A549 (cell line): ENCODE data around the gene GGA2. TPM values are rescaled to one million over a fixed set of nuclear protein-coding genes. Genes with fewer than 3 reads are reported as not detected.
"Not testable (repeated sequence)": the region's sequence is repeated elsewhere in the genome, so short reads cannot be mapped to it uniquely, and the experiment has no call there.

Experiments
- ATAC-seq, 2 experiments: fragments of 200-7000 bp in 1 of 2; fragments of >200 bp in 1 of 2; cut with Nextera tagmentation in 1 of 2; cut with Tn5 transposase in 1 of 2; 3 replicates each; pipeline versions ENCODE4 v1.8.0 to v1.9.1; 2018 to 2020; ENCODE audit warnings: mild to moderate bottlenecking in 1 of 2, moderate library complexity in 1 of 2
- CTCF ChIA-PET: fragments of 300-600 bp; sonication (Branson Sonifier 250); formaldehyde crosslinking; extraction: SDS; loops from one replicate; lab custom pipeline; 2021; ENCODE audit warnings: antibody characterized with exemption, inconsistent platforms; lab: Yijun Ruan, JAX
- POLR2A ChIA-PET: fragments of 350-600 bp; formaldehyde crosslinking; extraction: SDS; loops from one replicate; lab custom pipeline; 2021; ENCODE audit warnings: antibody characterized with exemption, inconsistent platforms; lab: Yijun Ruan, JAX
- DNase-seq, 2 experiments: peaks; one replicate each; pipeline versions ENCODE4 v3.0.0 to v3.0.0-alpha.2; 2011 to 2016; ENCODE audit warnings: low read depth in 1 of 2, low spot score in 1 of 2
- FAIRE-seq: peaks from 2 replicates; lab custom pipeline; 2011; peaks lifted over from hg19 to GRCh38; lab: Jason Lieb, UNC
- H3K27ac ChIP-seq, 2 experiments: fragments of >200 bp; sonication (Bioruptor Twin); formaldehyde crosslinking; 3 replicates each; pipeline ENCODE4 v1.5.1; 2016 to 2017
- H3K4me1 ChIP-seq: fragments of >200 bp; sonication (Bioruptor Twin); formaldehyde crosslinking; 3 replicates; pipeline ENCODE4 v1.6.1; 2016
- H3K4me2 ChIP-seq: fragments of >200 bp; sonication (Bioruptor Twin); formaldehyde crosslinking; 3 replicates; pipeline ENCODE4 v1.6.1; 2016
- H3K4me3 ChIP-seq: fragments of >200 bp; sonication (Bioruptor Twin); formaldehyde crosslinking; 3 replicates; pipeline ENCODE4 v1.5.1; 2016
- H3K9me3 ChIP-seq: fragments of >200 bp; sonication (Bioruptor Twin); formaldehyde crosslinking; 3 replicates; pipeline ENCODE4 v1.6.1; 2016
- BHLHE40 ChIP-seq: IDR thresholded peaks from 2 replicates; pipeline ENCODE4 v1.6.1; 2012; ENCODE audit warnings: low read depth, low read length, inconsistent platforms
- CHD4 ChIP-seq: fragments of 200-600 bp; sonication (generic); IDR thresholded peaks from 2 replicates; pipeline ENCODE4 v1.6.1; 2016; ENCODE audit warnings: antibody characterized with exemption, mild to moderate bottlenecking, borderline replicate concordance
- CTCF ChIP-seq: fragments of >200 bp; sonication (Bioruptor Twin); formaldehyde crosslinking; IDR thresholded peaks from 3 replicates; pipeline ENCODE4 v1.5.1; 2016
- E2F6 ChIP-seq: IDR thresholded peaks from 2 replicates; pipeline ENCODE4 v1.6.1; 2012; ENCODE audit warnings: low read depth, borderline replicate concordance
- EP300 ChIP-seq, 2 experiments: fragments of >200 bp; sonication (Bioruptor Twin); formaldehyde crosslinking; IDR thresholded peaks; 2 replicates in 1 of 2; 3 replicates in 1 of 2; pipeline ENCODE4 v1.6.1; 2016 to 2017
- FOSB ChIP-seq: fragments of 250-450 bp; sonication (Bioruptor Pico); IDR thresholded peaks from 2 replicates; pipeline ENCODE4 v1.5.0; 2020; ENCODE audit warnings: mild to moderate bottlenecking, moderate library complexity
- FOXS1 ChIP-seq: fragments of 250-450 bp; sonication (Bioruptor Pico); IDR thresholded peaks from 2 replicates; pipeline ENCODE4 v1.5.0; 2020; ENCODE audit warnings: mild to moderate bottlenecking, moderate library complexity
- GATA3 ChIP-seq: IDR thresholded peaks from 2 replicates; pipeline ENCODE4 v1.6.1; 2012; ENCODE audit warnings: borderline replicate concordance
- HDAC2 ChIP-seq: fragments of 200-600 bp; sonication (generic); IDR thresholded peaks from 2 replicates; pipeline ENCODE4 v1.6.1; 2016
- HES2 ChIP-seq: fragments of >200 bp; sonication (Bioruptor Twin); formaldehyde crosslinking; IDR thresholded peaks from 2 replicates; pipeline ENCODE4 v1.6.1; 2016
- HOXB13 ChIP-seq: fragments of 250-450 bp; sonication (Bioruptor Pico); IDR thresholded peaks from 2 replicates; pipeline ENCODE4 v1.5.0; 2020; ENCODE audit warnings: low read depth, mild to moderate bottlenecking, moderate library complexity
- HOXB5 ChIP-seq: fragments of 250-450 bp; sonication (Bioruptor Pico); IDR thresholded peaks from 2 replicates; pipeline ENCODE4 v1.5.0; 2020; ENCODE audit warnings: mild to moderate bottlenecking, moderate library complexity
- JUNB ChIP-seq: fragments of >200 bp; sonication (Bioruptor Twin); formaldehyde crosslinking; IDR thresholded peaks from 2 replicates; pipeline ENCODE4 v1.6.1; 2016
- KDM1A ChIP-seq: fragments of 200-600 bp; sonication (generic); IDR thresholded peaks from 2 replicates; pipeline ENCODE4 v1.6.1; 2016; ENCODE audit warnings: low read depth, mild to moderate bottlenecking
- KDM5A ChIP-seq: fragments of 200-600 bp; sonication (generic); IDR thresholded peaks from 2 replicates; pipeline ENCODE4 v1.6.1; 2016; ENCODE audit warnings: antibody characterized with exemption, mild to moderate bottlenecking
- MAZ ChIP-seq: fragments of 150-350 bp; IDR thresholded peaks from 2 replicates; pipeline ENCODE4 v1.6.1; 2014; ENCODE audit warnings: antibody characterized with exemption, low read depth, low read length, borderline replicate concordance
- NFE2L2 ChIP-seq: fragments of 150-350 bp; conservative IDR thresholded peaks from 2 replicates; pipeline ENCODE4 v1.6.1; 2014; ENCODE audit warnings: low read length
- NR3C1 ChIP-seq: fragments of >200 bp; sonication (Bioruptor Twin); formaldehyde crosslinking; IDR thresholded peaks from 3 replicates; pipeline ENCODE4 v1.6.1; 2017
- PHF8 ChIP-seq: fragments of 200-600 bp; sonication (generic); IDR thresholded peaks from 2 replicates; pipeline ENCODE4 v1.6.1; 2016; ENCODE audit warnings: low read depth, mild to moderate bottlenecking, antibody characterized with exemption, moderate library complexity, borderline replicate concordance
- POLR2AphosphoS2 ChIP-seq: conservative IDR thresholded peaks from 2 replicates; pipeline ENCODE4 v1.6.1; 2012; ENCODE audit warnings: low read length, improper control_type of control experiment, inconsistent platforms
- RAD21 ChIP-seq, 2 experiments: fragments of >200 bp in 1 of 2; sonication (Bioruptor Twin) in 1 of 2; formaldehyde crosslinking in 1 of 2; IDR thresholded peaks in 1 of 2; conservative IDR thresholded peaks in 1 of 2; 2 replicates in 1 of 2; 3 replicates in 1 of 2; pipeline ENCODE4 v1.6.1; 2012 to 2018; ENCODE audit warnings: inconsistent platforms in 1 of 2
- RARB ChIP-seq: fragments of 250-450 bp; sonication (Bioruptor Pico); IDR thresholded peaks from 2 replicates; pipeline ENCODE4 v1.8.0; 2021; ENCODE audit warnings: mild to moderate bottlenecking, moderate library complexity
- ZFP36 ChIP-seq: fragments of 450-650 bp; IDR thresholded peaks from 2 replicates; pipeline ENCODE4 v1.6.1; 2014; ENCODE audit warnings: borderline replicate concordance; ENCODE audit not compliant: partially characterized antibody
- ZNF302 ChIP-seq: fragments of 250-450 bp; sonication (Bioruptor Pico); IDR thresholded peaks from 2 replicates; pipeline ENCODE4 v1.9.0; 2021; ENCODE audit warnings: inconsistent platforms, mild to moderate bottlenecking, moderate library complexity
- WGBS: methylation state at CpG from one replicate; pipeline ENCODE4 v1.1.6; 2017; ENCODE audit errors: missing lambda C conversion rate; 5-methylcytosine and 5-hydroxymethylcytosine counted together
- polyA plus RNA-seq, 4 experiments: library from polyadenylated mRNA; depleted of rRNA in 3 of 4; stranded (reverse); fragments of >200 nt; fragmentation: RNase III in 1 of 4; extraction: RNeasy Plus Mini Kit Qiagen cat#74134 plus additional on column Dnase treatment in 1 of 4; gene quantifications; 2 replicates in 3 of 4; 3 replicates in 1 of 4; pipeline ENCODE4 v1.2.3, GENCODE V29; 2011 to 2017
- TF ChIP-seq, protein P1 (sequence below): IDR thresholded peaks from 2 replicates; pipeline ENCODE4 v1.6.1; 2012
- TF ChIP-seq, protein P2 (sequence below): fragments of 150-350 bp; IDR thresholded peaks from 2 replicates; pipeline ENCODE4 v1.6.1; 2014; ENCODE audit warnings: low read depth, mild to moderate bottlenecking, low read length
- TF ChIP-seq, protein P3 (sequence below): fragments of 250-450 bp; sonication (Bioruptor Pico); IDR thresholded peaks from 2 replicates; pipeline ENCODE4 v1.5.0; 2020; ENCODE audit warnings: low read depth, mild to moderate bottlenecking, moderate library complexity
- TF ChIP-seq, protein P4 (sequence below): fragments of 250-450 bp; sonication (Bioruptor Pico); IDR thresholded peaks from 2 replicates; pipeline ENCODE4 v1.5.0; 2021; ENCODE audit warnings: mild to moderate bottlenecking, moderate library complexity, borderline replicate concordance

Gene GGA2
- polyA plus RNA-seq, 2 of the 4 experiments (the other 2 are of a cell fraction) = 33.1 to 57.9 TPM

DNA sequence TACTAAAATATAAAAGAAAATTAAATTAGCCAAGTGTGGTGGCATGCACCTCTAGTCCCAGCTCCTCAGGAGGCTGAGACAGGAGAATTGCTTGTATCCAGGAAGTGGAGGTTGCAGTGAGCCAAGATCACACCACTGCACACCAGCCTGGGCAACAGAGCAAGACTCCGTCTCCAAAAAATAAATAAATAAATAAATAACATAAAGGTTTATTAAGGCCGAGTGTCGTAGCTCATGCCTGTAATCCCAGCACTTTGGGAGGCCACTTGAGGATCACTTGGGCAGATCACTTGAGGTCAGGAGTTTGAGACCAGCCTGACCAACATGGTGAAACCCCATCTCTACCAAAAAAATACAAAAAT, 30.5 kb upstream of the GGA2 start:
- 91% methylated on average over 3 of the region's 3 CpGs for WGBS
- FAIRE-seq = not testable (repeated sequence)
- CTCF ChIA-PET = interaction anchor here (1.3 to 3.4 kb wide), 4 partner anchors 12 to 31 kb away, joined by 3 to 19 read pairs (median 6); partner anchors contain the start of genes EARS2 and UBFD1

DNA sequence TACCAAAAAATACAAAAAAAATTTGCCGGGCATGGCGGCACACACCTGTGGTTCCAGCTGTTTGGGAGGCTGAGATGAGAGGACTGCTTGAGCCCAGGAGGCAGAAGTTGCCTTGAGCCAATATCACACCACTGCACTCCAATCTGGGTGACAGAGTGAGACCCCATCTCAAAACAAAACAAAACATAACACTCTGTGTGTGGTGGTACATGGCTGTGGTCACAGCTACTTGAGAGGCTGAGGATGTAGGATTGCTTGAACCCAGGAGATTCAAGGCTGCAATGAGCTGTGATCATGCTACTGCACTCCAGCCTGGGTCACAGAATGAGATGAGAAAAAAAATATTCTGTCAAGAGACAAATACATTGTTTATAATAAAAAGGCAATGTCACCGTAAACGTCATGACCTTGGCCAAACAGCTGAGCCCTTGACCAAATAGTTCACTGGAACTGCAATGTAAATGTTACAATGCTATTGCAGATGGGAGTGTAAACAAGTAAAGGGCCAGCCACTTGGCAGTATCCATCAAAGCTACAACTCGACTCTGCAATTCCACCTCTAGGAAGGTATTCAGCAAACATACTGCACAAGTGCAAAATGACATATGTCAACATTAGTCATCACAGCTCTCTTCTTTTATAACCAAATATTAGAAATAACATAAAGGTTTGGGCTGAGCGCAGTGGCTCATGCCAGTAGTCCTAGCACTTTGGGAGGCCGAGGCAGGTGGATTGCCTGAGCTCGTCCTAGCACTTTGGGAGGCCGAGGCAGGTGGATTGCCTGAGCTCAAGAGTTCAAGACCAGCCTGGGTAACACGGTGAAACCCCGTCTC, 29.9 kb upstream of the GGA2 start:
- no peak for FAIRE-seq
- no peak for TF ChIP-seq RAD21 (conservative IDR thresholded peaks at IDR 0.05 in 1 of 2, IDR thresholded peaks at IDR 0.05 in 1 of 2)
- no peak for TF ChIP-seq HES2
- TF ChIP-seq JUNB = peak; percentile 72
- TF ChIP-seq FOSB (CRISPR knock-in tag) = no peak
- TF ChIP-seq POLR2AphosphoS2 = no peak
- peak; percentile 62; the same call in 1 of the 2 replicates for TF ChIP-seq GATA3
- TF ChIP-seq ZNF302 (CRISPR knock-in tag) = no peak
- TF ChIP-seq PHF8 = no peak
- no peak for TF ChIP-seq HOXB13
- no peak for TF ChIP-seq BHLHE40
- no peak for TF ChIP-seq E2F6
- TF ChIP-seq, protein P1, sequence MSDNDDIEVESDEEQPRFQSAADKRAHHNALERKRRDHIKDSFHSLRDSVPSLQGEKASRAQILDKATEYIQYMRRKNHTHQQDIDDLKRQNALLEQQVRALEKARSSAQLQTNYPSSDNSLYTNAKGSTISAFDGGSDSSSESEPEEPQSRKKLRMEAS = peak; percentile 55; the same call in 1 of the 2 replicates
- TF ChIP-seq EP300 (IDR thresholded peaks at IDR 0.05) = peak; percentile 48 to 49; a peak in 1 of 5 replicates
- no peak for TF ChIP-seq ZFP36
- TF ChIP-seq HDAC2 = no peak
- no peak for TF ChIP-seq RARB (CRISPR knock-in tag)
- no peak for TF ChIP-seq CTCF
- TF ChIP-seq NFE2L2 = no peak
- TF ChIP-seq, protein P2, sequence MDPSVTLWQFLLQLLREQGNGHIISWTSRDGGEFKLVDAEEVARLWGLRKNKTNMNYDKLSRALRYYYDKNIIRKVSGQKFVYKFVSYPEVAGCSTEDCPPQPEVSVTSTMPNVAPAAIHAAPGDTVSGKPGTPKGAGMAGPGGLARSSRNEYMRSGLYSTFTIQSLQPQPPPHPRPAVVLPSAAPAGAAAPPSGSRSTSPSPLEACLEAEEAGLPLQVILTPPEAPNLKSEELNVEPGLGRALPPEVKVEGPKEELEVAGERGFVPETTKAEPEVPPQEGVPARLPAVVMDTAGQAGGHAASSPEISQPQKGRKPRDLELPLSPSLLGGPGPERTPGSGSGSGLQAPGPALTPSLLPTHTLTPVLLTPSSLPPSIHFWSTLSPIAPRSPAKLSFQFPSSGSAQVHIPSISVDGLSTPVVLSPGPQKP = no peak
- TF ChIP-seq FOXS1 (CRISPR knock-in tag) = no peak
- TF ChIP-seq, protein P3, sequence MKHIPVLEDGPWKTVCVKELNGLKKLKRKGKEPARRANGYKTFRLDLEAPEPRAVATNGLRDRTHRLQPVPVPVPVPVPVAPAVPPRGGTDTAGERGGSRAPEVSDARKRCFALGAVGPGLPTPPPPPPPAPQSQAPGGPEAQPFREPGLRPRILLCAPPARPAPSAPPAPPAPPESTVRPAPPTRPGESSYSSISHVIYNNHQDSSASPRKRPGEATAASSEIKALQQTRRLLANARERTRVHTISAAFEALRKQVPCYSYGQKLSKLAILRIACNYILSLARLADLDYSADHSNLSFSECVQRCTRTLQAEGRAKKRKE (CRISPR knock-in tag) = no peak
- no peak for TF ChIP-seq KDM5A
- TF ChIP-seq MAZ = no peak
- TF ChIP-seq HOXB5 (CRISPR knock-in tag) = no peak
- TF ChIP-seq, protein P4, sequence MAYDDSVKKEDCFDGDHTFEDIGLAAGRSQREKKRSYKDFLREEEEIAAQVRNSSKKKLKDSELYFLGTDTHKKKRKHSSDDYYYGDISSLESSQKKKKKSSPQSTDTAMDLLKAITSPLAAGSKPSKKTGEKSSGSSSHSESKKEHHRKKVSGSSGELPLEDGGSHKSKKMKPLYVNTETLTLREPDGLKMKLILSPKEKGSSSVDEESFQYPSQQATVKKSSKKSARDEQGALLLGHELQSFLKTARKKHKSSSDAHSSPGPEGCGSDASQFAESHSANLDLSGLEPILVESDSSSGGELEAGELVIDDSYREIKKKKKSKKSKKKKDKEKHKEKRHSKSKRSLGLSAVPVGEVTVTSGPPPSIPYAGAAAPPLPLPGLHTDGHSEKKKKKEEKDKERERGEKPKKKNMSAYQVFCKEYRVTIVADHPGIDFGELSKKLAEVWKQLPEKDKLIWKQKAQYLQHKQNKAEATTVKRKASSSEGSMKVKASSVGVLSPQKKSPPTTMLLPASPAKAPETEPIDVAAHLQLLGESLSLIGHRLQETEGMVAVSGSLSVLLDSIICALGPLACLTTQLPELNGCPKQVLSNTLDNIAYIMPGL (CRISPR knock-in tag) = no peak
- no peak for TF ChIP-seq NR3C1
- TF ChIP-seq KDM1A = no peak

More for the DNA sequence above, 30.5 kb upstream of the GGA2 start:
- not testable (repeated sequence) for H3K4me3 ChIP-seq, ATAC-seq, DNase-seq, H3K9me3 ChIP-seq
- peak; percentile 37; the same call in 1 of the 2 replicates for TF ChIP-seq CHD4
- Histone ChIP-seq H3K4me2 (peak overlapping the region; percentile 55), H3K27ac (peak overlapping the region; percentile 23 to 56; a peak in 4 of 6 replicates), H3K4me1 (peaks cover 41% of the 10 kb centered on the region)
- POLR2A ChIA-PET = interaction anchor here (0.9 to 2.2 kb wide), 3 partner anchors 12 to 16 kb away, joined by 3 to 12 read pairs (median 3); partner anchors contain the start of genes EARS2 and UBFD1

More for the DNA sequence above, 29.9 kb upstream of the GGA2 start:
- WGBS = 46% methylated on average over 11 of the region's 11 CpGs
- H3K27ac ChIP-seq = peak overlapping the region; percentile 58 to 79
- H3K9me3 ChIP-seq = no peaks in the 10 kb centered on the region
- ChIA-PET CTCF (interaction anchor here (1.3 to 3.4 kb wide), 4 partner anchors 12 to 31 kb away, joined by 3 to 19 read pairs (median 6); partner anchors contain the start of genes EARS2 and UBFD1), POLR2A (interaction anchor here (0.9 to 2.2 kb wide), 3 partner anchors 12 to 17 kb away, joined by 3 to 12 read pairs (median 3); partner anchors contain the start of genes EARS2 and UBFD1)
- H3K4me2 ChIP-seq = peak overlapping the region; percentile 55
- peaks cover 43% of the 10 kb centered on the region for H3K4me1 ChIP-seq
- no peak overlapping the region for H3K4me3 ChIP-seq
- DNase-seq (peak; percentile 37 to 77), ATAC-seq (peak; percentile 79 to 89)
